ENCODE results near the gene GLIPR1L1.

GRCh38 chr12:75390156-75390898 is 55.9 kb downstream of the GLIPR1L1 start:
- no peak for TF ChIP-seq CTCF (IDR thresholded peaks at IDR 0.05)
- TF ChIP-seq POLR2A (IDR thresholded peaks at IDR 0.05), result no peak
